HEK293 (cell line): ENCODE measurements around the gene LAP3.

ENCODE experiments used
- CTCF ChIA-PET: fragments of 350-600 bp; formaldehyde crosslinking; extraction: SDS; loops from one replicate; lab custom pipeline; 2021; ENCODE audit warnings: antibody characterized with exemption; lab: Yijun Ruan, JAX
- POLR2A ChIA-PET: fragments of 300-600 bp; formaldehyde crosslinking; extraction: SDS; loops from one replicate; lab custom pipeline; 2020; ENCODE audit warnings: antibody characterized with exemption, inconsistent platforms; lab: Yijun Ruan, JAX
- H3K27ac ChIP-seq: fragments of 200-500 bp; sonication (Bioruptor generic); 2 replicates; pipeline ENCODE4 v1.5.1; 2014; ENCODE audit warnings: low read depth, low read length, control low read depth, inconsistent platforms; ENCODE audit errors: extremely low read depth
- H3K36me3 ChIP-seq, 2 experiments: fragments of 200-500 bp in 1 of 2; sonication (Bioruptor generic) in 1 of 2; 1 replicate in 1 of 2; 2 replicates in 1 of 2; pipeline ENCODE4 v1.5.1; 2014 to 2017; ENCODE audit warnings: inconsistent platforms in 2 of 2, low read length in 2 of 2; ENCODE audit not compliant: control insufficient read depth in 2 of 2, insufficient read depth in 1 of 2
- H3K4me1 ChIP-seq: fragments of 200-500 bp; sonication (Bioruptor generic); 2 replicates; pipeline ENCODE4 v1.5.1; 2014; ENCODE audit warnings: mild to moderate bottlenecking, low read length, inconsistent platforms; ENCODE audit not compliant: control insufficient read depth, insufficient read depth
- H3K4me3 ChIP-seq: 2 replicates; pipeline ENCODE4 v1.5.1; 2011; ENCODE audit warnings: low read depth, mild to moderate bottlenecking, control low read depth, low read length, moderate library complexity
- H3K9me3 ChIP-seq: fragments of 200-500 bp; sonication (Bioruptor generic); 2 replicates; pipeline ENCODE4 v1.5.1; 2014; ENCODE audit warnings: low read depth, low read length, inconsistent platforms; ENCODE audit not compliant: control insufficient read depth, insufficient read depth
- INSM2 ChIP-seq: fragments of 450-650 bp; formaldehyde crosslinking; IDR thresholded peaks from 2 replicates; pipeline ENCODE4 v1.5.1; 2016; ENCODE audit warnings: missing biosample characterization, missing genetic modification characterization
- KLF8 ChIP-seq: fragments of 450-650 bp; formaldehyde crosslinking; IDR thresholded peaks from 2 replicates; pipeline ENCODE4 v1.5.1; 2016; ENCODE audit warnings: missing biosample characterization, missing genetic modification characterization
- ZBTB1 ChIP-seq: fragments of 450-650 bp; formaldehyde crosslinking; IDR thresholded peaks from 2 replicates; pipeline ENCODE4 v1.5.1; 2016; ENCODE audit warnings: missing biosample characterization, missing genetic modification characterization
- ZBTB48 ChIP-seq: fragments of 450-650 bp; formaldehyde crosslinking; IDR thresholded peaks from 2 replicates; pipeline ENCODE4 v1.5.1; 2016; ENCODE audit warnings: missing biosample characterization, missing genetic modification characterization
- ZIC2 ChIP-seq: fragments of 450-650 bp; formaldehyde crosslinking; IDR thresholded peaks from 2 replicates; pipeline ENCODE4 v1.5.1; 2016; ENCODE audit warnings: missing biosample characterization, missing genetic modification characterization
- ZNF274 ChIP-seq, 2 experiments: fragments of 200-500 bp in 1 of 2; fragments of 450-650 bp in 1 of 2; sonication (Bioruptor generic) in 1 of 2; formaldehyde crosslinking in 1 of 2; IDR thresholded peaks; 2 replicates each; pipeline versions ENCODE4 v1.5.1 to v1.6.1; 2014 to 2016; ENCODE audit warnings: borderline replicate concordance in 1 of 2, inconsistent platforms in 1 of 2, low read length in 1 of 2, missing biosample characterization in 1 of 2, missing genetic modification characterization in 1 of 2
- ZNF354C ChIP-seq: fragments of 450-650 bp; formaldehyde crosslinking; IDR thresholded peaks from 2 replicates; pipeline ENCODE4 v1.5.1; 2016; ENCODE audit warnings: missing biosample characterization, missing genetic modification characterization, low read depth, borderline replicate concordance
- ZNF37A ChIP-seq: fragments of 450-650 bp; IDR thresholded peaks from 2 replicates; pipeline ENCODE4 v1.5.1; 2018; ENCODE audit warnings: missing biosample characterization, missing genetic modification characterization
- ZNF391 ChIP-seq: fragments of 450-650 bp; formaldehyde crosslinking; IDR thresholded peaks from 2 replicates; pipeline ENCODE4 v1.5.1; 2016; ENCODE audit warnings: low read depth, missing biosample characterization, missing genetic modification characterization, borderline replicate concordance
- ZNF449 ChIP-seq: fragments of 450-650 bp; formaldehyde crosslinking; IDR thresholded peaks from 2 replicates; pipeline ENCODE4 v1.5.1; 2017; ENCODE audit warnings: missing biosample characterization, mild to moderate bottlenecking, missing genetic modification characterization, moderate library complexity
- ZNF473 ChIP-seq: fragments of 450-650 bp; formaldehyde crosslinking; IDR thresholded peaks from 2 replicates; pipeline ENCODE4 v1.5.1; 2017; ENCODE audit warnings: missing biosample characterization, missing genetic modification characterization
- ZNF518A ChIP-seq: fragments of 450-650 bp; formaldehyde crosslinking; conservative IDR thresholded peaks from 2 replicates; pipeline ENCODE4 v1.5.1; 2016; ENCODE audit warnings: low read depth, missing biosample characterization, missing genetic modification characterization
- ZNF549 ChIP-seq: fragments of 450-650 bp; IDR thresholded peaks from 2 replicates; pipeline ENCODE4 v1.5.1; 2018; ENCODE audit warnings: missing biosample characterization, missing genetic modification characterization, mild to moderate bottlenecking, inconsistent platforms, moderate library complexity
- ZNF654 ChIP-seq: fragments of 450-650 bp; formaldehyde crosslinking; IDR thresholded peaks from 2 replicates; pipeline ENCODE4 v1.5.1; 2016; ENCODE audit warnings: low read depth, missing biosample characterization, missing genetic modification characterization

The LAP3 gene

GRCh38 chr4:17595471-17596005, 18.5 kb downstream of the LAP3 start:
- no peak overlapping the region for H3K4me3 ChIP-seq
- ChIA-PET POLR2A (no interaction called here), CTCF (interaction anchor here (2.3 kb wide), 1 partner anchor 47 kb away, joined by 6 read pairs; no protein-coding TSS in a partner anchor)
- H3K4me1 ChIP-seq, result no peaks in the 10 kb centered on the region
- H3K36me3 ChIP-seq, result peaks cover 0 to 77% of the 10 kb centered on the region in 2 experiments; a peak in 2 of 3 replicates
- TF ChIP-seq ZNF274 (IDR thresholded peaks at IDR 0.05; ENCODE audit: low read length), result no peak
- no peak for TF ChIP-seq ZNF274 (tag by site-specific recombination; IDR thresholded peaks at IDR 0.05; ENCODE audit: borderline replicate concordance)
- no peak for TF ChIP-seq ZNF37A
- TF ChIP-seq ZNF473, result no peak
- TF ChIP-seq ZBTB48 (tag by site-specific recombination), result no peak
- TF ChIP-seq ZNF354C (tag by site-specific recombination), result no peak
- no peak for TF ChIP-seq ZBTB1 (tag by site-specific recombination)
- TF ChIP-seq ZNF518A, result no peak
- no peak for TF ChIP-seq INSM2
- TF ChIP-seq ZIC2 (tag by site-specific recombination), result no peak
- H3K27ac ChIP-seq, result no peak overlapping the region
- H3K9me3 ChIP-seq, result no peaks in the 10 kb centered on the region

GRCh38 chr4:17597517-17597916, 20.5 kb downstream of the LAP3 start:
- Histone ChIP-seq H3K36me3 (peaks cover 0 to 79% of the 10 kb centered on the region in 2 experiments; a peak in 2 of 3 replicates), H3K27ac (no peak overlapping the region)
- CTCF ChIA-PET, result interaction anchor here (0.8 kb wide), 1 partner anchor 16 kb away, joined by 4 read pairs; no protein-coding TSS in a partner anchor

More at GRCh38 chr4:17597517-17597916, 20.5 kb downstream of the LAP3 start:
- Histone ChIP-seq H3K4me1 (no peaks in the 10 kb centered on the region), H3K4me3 (no peak overlapping the region), H3K9me3 (no peaks in the 10 kb centered on the region)
- TF ChIP-seq ZNF549 (tag by site-specific recombination) (no peak), ZNF449 (no peak), KLF8 (no peak), ZNF391 (no peak), ZNF654 (peak; percentile 17; the same call in 1 of the 2 replicates)
- POLR2A ChIA-PET, result no interaction called here
